ENCODE measurements around the gene TFR2.
"Not testable (repeated sequence)": the region's sequence is repeated elsewhere in the genome, so short reads cannot be mapped to it uniquely, and the experiment has no call there.

The TFR2 gene

DNA sequence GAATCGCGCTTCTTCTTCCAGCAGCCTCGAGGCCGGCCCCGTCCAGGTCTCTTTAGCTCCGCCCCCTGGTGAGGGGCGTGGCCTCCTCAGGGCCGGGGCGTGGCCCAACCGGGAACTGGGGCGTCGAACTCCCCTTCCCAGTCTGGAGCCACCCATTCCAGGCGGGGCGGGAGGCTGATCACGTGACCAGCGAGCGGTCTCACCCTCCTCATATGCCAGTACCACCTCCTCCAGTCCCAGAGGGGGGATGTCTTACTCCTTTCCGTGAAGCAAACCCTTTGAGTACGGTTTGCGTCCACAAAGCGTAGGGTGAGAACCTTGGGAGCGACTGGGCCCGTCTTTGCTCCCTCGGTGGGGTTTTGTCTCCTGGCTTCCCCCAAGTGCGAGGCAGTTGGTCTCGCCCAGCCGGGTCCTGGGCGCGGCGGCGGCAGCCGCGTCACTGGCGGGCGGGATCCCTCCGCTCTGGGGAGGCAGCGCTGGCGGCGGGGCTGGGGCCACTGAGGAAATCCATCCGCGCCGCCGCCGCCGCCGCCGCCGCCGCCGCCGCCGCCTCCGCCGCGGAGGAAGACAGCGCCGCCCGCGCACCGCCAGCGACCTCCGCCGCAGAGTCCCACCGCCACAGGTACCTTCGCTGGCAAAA, 32.1 kb upstream of the TFR2 start, which contains the start of gene GNB2:
Gene GNB2, plus strand, starts transcription at position 439 of the 640 bp plus-strand sequence. CDS start 2,526 bp downstream, outside the sequence.
- H3K4me3 ChIP-seq (ENCODE audit: low read depth, low read length) = peak within 1 kb of the TSS; percentile 94
- TF ChIP-seq, protein P1, sequence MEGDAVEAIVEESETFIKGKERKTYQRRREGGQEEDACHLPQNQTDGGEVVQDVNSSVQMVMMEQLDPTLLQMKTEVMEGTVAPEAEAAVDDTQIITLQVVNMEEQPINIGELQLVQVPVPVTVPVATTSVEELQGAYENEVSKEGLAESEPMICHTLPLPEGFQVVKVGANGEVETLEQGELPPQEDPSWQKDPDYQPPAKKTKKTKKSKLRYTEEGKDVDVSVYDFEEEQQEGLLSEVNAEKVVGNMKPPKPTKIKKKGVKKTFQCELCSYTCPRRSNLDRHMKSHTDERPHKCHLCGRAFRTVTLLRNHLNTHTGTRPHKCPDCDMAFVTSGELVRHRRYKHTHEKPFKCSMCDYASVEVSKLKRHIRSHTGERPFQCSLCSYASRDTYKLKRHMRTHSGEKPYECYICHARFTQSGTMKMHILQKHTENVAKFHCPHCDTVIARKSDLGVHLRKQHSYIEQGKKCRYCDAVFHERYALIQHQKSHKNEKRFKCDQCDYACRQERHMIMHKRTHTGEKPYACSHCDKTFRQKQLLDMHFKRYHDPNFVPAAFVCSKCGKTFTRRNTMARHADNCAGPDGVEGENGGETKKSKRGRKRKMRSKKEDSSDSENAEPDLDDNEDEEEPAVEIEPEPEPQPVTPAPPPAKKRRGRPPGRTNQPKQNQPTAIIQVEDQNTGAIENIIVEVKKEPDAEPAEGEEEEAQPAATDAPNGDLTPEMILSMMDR (IDR thresholded peaks at IDR 0.05; ENCODE audit: borderline replicate concordance, insufficient read depth, low read depth, low read length) = no peak

DNA sequence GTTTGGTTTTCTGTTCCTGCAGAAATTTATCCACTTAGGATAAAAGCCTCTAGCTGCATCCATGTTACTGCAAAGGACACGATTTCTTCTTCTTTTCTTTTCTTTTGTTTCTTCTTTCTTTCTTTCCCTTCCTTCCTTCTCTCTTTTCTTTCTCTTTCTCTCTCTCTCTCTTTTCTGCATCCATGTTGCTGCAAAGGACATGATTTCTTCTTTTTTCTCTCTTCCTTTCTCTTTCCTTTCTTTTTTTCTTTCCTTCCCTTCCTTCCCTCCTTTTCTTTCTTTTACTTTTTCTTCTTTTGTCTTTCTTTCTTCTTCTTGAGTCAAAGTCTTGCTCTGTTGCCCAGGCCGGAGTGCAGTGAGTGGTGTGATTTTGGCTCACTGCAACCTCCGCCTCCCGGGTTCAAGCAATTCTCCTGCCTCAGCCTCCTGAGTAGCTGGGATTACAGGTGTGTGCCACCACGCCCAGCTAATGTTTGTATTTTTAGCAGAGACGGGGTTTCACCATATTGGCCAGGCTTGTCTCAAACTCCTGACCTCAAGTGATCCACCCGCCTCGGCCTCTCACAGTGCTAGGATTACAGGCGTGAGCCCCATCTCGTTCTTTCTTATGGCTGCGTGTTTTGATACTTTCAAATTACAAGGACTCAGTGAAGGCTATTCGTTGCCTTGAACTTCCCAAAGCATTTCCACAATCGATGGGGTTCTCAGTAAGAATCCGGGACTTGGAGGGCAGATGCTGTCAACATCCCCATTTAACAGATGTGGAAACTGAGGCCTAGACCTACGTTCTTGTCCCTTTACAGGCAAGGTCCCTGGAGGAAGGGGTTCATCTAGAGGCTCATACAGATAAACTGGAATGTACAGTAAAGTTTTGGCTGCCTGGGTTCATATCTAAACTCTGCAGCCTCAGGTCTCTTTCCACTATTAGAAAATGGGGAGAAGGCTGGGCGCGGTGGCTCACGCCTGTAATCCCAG, 30.3 kb upstream of the TFR2 start:
- TF ChIP-seq, protein P1 (IDR thresholded peaks at IDR 0.05; ENCODE audit: borderline replicate concordance, insufficient read depth, low read depth, low read length) = no peak
- H3K4me3 ChIP-seq (ENCODE audit: low read depth, low read length) = no peak overlapping the region

DNA sequence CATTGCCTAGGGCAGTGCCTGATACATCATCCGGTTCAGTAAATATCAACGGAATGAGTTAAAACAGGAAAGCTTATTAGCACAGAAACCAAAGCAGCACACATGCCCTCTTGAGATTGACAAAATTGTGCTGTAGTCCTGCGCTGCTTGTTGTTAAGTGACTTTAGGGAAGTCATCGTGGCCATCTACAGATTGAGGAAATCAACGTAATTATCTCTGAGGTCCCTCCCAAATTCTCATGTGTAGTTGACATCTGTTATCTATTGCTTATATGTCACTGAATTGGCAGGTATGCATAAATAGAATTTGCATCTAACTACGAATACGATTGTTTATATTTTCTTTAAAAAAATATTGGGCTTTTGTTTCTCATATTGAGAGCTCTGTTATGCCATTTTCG, 28.7 kb upstream of the TFR2 start:
- no peak overlapping the region for H3K4me3 ChIP-seq (ENCODE audit: low read depth, low read length)
- TF ChIP-seq, protein P1 (IDR thresholded peaks at IDR 0.05; ENCODE audit: borderline replicate concordance, insufficient read depth, low read depth, low read length) = no peak

DNA sequence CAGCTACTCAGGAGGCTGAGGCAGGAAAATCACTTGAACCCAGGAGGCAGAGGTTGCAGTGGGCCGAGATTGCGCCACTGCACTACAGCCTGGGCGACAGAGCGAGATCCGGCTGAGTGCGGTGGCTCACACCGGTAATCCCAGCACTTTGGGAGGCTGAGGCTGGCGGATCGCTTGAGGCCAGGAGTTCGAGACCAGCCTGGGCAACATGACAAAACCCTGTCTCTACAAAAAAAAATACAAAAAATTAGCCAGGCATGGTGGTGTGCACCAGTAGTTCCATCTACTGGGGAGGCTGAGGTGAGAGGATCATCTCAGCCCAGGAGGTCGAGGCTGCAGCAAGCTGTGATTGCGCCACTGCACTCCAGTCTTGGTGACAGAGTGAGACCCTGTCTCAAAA, 27.8 kb upstream of the TFR2 start:
- not testable (repeated sequence) for H3K4me3 ChIP-seq (ENCODE audit: low read depth, low read length)

DNA sequence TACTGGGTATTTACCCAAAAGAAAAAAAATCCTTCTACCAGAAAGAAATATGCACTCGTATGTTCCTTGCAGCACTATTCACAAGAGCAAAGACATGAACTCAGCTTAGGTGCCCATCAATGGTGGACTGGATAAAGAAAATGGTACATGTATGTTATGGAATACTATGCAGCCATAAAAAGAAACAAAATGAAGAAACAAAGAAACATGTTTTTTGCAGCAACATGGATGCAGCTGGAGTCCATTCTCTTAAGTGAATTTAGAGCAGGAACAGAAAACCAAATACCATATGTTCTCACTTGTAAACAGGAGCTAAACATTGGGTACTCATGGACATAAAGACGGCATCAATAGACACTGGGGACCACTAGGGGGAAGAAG, 26.7 kb upstream of the TFR2 start:
- no peak overlapping the region for H3K4me3 ChIP-seq (ENCODE audit: low read depth, low read length)

DNA sequence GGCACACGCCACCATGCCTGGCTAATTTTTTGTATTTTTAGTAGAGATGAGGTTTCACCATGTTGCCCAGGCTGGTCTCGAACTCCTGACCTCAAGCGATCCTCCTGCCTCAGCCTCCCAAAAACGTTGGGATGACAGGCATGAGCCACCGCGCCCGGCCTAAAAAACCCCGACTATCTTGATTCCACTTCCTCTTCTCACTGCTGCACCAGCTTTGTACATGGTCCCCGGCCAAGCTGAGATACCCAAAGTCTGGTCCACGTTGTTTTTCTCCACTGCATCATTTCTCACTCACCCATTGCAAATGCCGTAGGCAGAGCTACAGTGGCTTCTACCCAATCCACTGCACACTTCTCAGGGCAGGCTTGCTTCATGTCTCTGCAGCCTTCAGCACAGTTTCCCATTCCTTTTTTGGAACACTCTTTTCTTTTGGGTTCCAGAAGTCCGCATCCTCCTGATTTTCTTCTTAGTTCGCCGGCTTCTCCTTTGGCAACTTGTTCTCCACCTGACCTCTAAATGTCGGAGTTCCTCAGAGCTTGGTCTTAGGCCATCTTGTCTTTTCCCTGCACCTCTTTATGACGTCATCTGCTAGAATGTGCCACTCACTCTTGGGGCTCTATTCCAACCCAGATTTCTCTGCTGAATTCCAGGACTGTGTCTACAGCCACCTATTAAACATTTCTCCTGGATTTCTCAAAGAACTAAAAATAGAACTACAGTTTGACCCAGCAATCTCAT, 26.1 kb upstream of the TFR2 start:
- TF ChIP-seq, protein P1 (IDR thresholded peaks at IDR 0.05; ENCODE audit: borderline replicate concordance, insufficient read depth, low read depth, low read length) = no peak
- H3K4me3 ChIP-seq (ENCODE audit: low read depth, low read length) = no peak overlapping the region

More for the DNA sequence above, 26.7 kb upstream of the TFR2 start:
- TF ChIP-seq, protein P1 (IDR thresholded peaks at IDR 0.05; ENCODE audit: borderline replicate concordance, insufficient read depth, low read depth, low read length) = no peak

DNA sequence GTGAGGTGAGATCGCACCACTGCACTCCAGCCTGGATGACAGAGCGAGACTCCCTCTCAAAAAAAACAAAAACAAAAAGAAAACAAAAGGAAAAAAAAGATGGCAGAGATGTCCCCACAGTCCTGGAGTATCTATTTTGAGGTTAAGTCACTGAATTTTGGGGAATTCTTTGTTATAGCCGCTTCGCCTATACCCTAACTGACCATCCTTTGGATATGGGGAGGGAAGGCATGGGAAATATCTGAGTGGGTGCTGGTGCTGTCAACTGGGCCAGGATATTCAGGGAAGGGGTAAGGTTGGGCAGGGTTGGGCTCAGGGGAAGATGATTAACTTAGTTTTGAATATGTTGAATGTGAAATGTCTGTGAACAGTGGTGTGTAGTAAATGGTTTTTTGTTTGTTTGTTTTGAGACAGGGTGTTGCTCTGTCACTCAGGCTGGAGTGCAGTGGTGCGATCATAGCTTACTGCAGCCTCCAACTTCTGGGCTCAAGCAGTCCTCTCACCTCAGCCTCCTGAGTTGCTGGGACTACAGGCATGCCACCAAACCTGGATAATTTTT, 23.9 kb upstream of the TFR2 start:
- TF ChIP-seq, protein P1 (IDR thresholded peaks at IDR 0.05; ENCODE audit: borderline replicate concordance, insufficient read depth, low read depth, low read length) = no peak
- H3K4me3 ChIP-seq (ENCODE audit: low read depth, low read length) = no peak overlapping the region

DNA sequence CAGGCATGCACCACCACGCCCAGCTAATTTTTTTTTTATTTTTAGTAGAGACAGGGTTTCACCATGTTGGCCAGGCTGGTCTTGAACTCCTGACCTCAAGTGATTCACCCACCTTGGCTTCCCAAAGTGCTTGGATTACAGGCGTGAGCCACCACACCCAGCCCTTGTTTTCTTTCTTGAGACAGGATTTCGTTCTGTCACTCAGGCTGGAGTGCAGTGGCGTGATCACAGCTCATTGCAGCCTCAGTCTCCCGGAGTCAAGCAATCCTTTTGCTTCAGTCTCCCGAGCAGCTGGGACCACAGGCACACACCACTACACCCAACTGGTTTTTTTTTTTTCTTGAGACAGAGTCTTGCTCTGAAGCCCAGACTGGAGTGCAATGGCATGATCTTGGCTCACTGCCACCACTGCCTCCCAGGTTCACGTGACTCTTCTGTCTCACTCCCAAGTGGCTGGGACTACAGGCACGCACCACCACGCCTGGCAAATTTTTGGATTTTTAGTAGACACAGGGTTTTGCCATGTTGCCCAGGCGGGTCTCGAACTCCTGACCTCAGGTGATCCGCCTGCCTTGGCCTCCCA, 20.9 kb upstream of the TFR2 start:
- not testable (repeated sequence) for H3K4me3 ChIP-seq (ENCODE audit: low read depth, low read length)
